Heart left ventricle (tissue), 16 donors: Measurements from ENCODE around the gene DIP2C. TPM values are rescaled to one million over a fixed set of nuclear protein-coding genes. Genes with fewer than 3 reads are reported as not detected.

ENCODE experiments used
- ATAC-seq, 4 donors: fragments of 200-7000 bp; cut with Tn5 transposase; one replicate each; pipeline ENCODE4 v1.9.1; 2020 to 2022; ENCODE audit warnings: moderate library complexity in 4 of 4, mild to moderate bottlenecking in 3 of 4, moderate number of reproducible peaks in 1 of 4
- DNase-seq, 5 donors: peaks; one replicate each; pipeline ENCODE4 v3.0.0-alpha.2; 2020
- H3K27ac ChIP-seq, 12 donors: fragments of 200-600 bp; sonication (generic) in 4 of 12; one replicate each; pipeline versions ENCODE4 v1.5.0 to v1.8.0; 2016 to 2022; ENCODE audit warnings: mild to moderate bottlenecking in 2 of 12
- H3K27me3 ChIP-seq, 9 donors: fragments of 200-600 bp; sonication (generic) in 2 of 9; one replicate each; pipeline versions ENCODE4 v1.5.1 to v1.8.0; 2016 to 2022; ENCODE audit warnings: mild to moderate bottlenecking in 3 of 9
- H3K36me3 ChIP-seq, 9 donors: fragments of 200-600 bp; sonication (generic) in 2 of 9; one replicate each; pipeline versions ENCODE4 v1.5.0 to v1.8.0; 2018 to 2022; ENCODE audit warnings: mild to moderate bottlenecking in 2 of 9
- H3K4me1 ChIP-seq, 12 donors: fragments of 200-600 bp; sonication (generic) in 4 of 12; one replicate each; pipeline versions ENCODE4 v1.5.0 to v1.8.0; 2016 to 2022; ENCODE audit warnings: mild to moderate bottlenecking in 3 of 12
- H3K4me3 ChIP-seq, 12 donors: fragments of 200-600 bp; sonication (generic) in 4 of 12; one replicate each; pipeline versions ENCODE4 v1.5.0 to v1.8.0; 2017 to 2022; ENCODE audit warnings: mild to moderate bottlenecking in 9 of 12, moderate library complexity in 4 of 12
- H3K9me3 ChIP-seq, 12 donors: fragments of 200-600 bp; sonication (generic) in 4 of 12; one replicate each; pipeline versions ENCODE4 v1.5.0 to v1.8.0; 2016 to 2022; ENCODE audit warnings: mild to moderate bottlenecking in 1 of 12
- CTCF ChIP-seq, 12 donors: fragments of 200-600 bp; sonication (generic) in 4 of 12; IDR thresholded peaks; one replicate each; pipeline versions ENCODE4 v1.5.0 to v1.8.0; 2018 to 2022; ENCODE audit warnings: antibody characterized with exemption in 12 of 12, mild to moderate bottlenecking in 5 of 12
- POLR2A ChIP-seq, 2 donors: fragments of 450-650 bp; IDR thresholded peaks; one replicate each; pipeline ENCODE4 v1.6.1; 2017; ENCODE audit warnings: antibody characterized with exemption in 2 of 2, mild to moderate bottlenecking in 2 of 2, moderate library complexity in 2 of 2
- WGBS, 4 donors: extraction: QIAGEN DNeasy Blood & Tissue Kit in 2 of 4; methylation state at CpG; one replicate each; pipeline versions ENCODE4 v1.1.5 to v1.1.7; 2013 to 2018; 5-methylcytosine and 5-hydroxymethylcytosine counted together
- intact Hi-C, 10 donors: fragments of 100-400 bp; cut with DNase I; formaldehyde crosslinking; loops; one replicate each; pipeline versions ENCODE4 v1.11.1 to v1.14.2; 2022
- polyA plus RNA-seq, 2 donors: library from polyadenylated mRNA; stranded (reverse); fragments of 200-250 nt; gene quantifications; one replicate each; pipeline ENCODE4 v1.2.3, GENCODE V29; 2013
- total RNA-seq, 9 donors: library from RNA; depleted of rRNA in 2 of 9; stranded (reverse); fragments of >200 nt in 2 of 9; fragmentation: NEBNext Ultra II Directional in 3 of 9; extraction: Animal tissue kit (Norgen Biotek cat#: 25700) in 3 of 9; gene quantifications; one replicate each; pipeline versions ENCODE4 v1.1.0 to v1.2.4, GENCODE V29; 2016 to 2023
- donor health status: ischemic (EF 13 %, LVEDD 7.1; RV severe dilation, severe dysfunction).
- donor health status: healthy with polysubstance abuse.
- donor health status: DM: no; HTN: yes; CAD: no.
- donor health status: DM: no; HTN: no; CAD: no.
- donor health status: ischemic (EF 25% LVEDD 6.9; RV normal size, moderate dysfunction).
- donor health status: ischemic (EF 25% LVEDD 5.7; RV mildly dilated, moderate dysfunction).
- donor health status: healthy.
- donor health status: DM: yes; HTN: yes; CAD: no.
- donor health status: ischemic (EF 35%, LVEDD 5.7; RV mildly dilated, moderate dysfunction).
- donor health status: nonischemic (EF 11% LVEDD 7.7; RV severe dilation, severe dysfunction).
- donor health status: DM: yes; HTN: yes; CAD: no.
- donor health status: PGD.
- donor health status: ischemic (EF 29% LVEDD 5.4; RV normal size, mild dysfunction).
- donor health status: nonischemic (EF 23%, LVEDD 6.1; RV moderate dilation, normal function).

The DIP2C gene
- total and polyA plus RNA-seq, 11 donors = 7.4 to 43.1 (median 28.5) TPM

GRCh38 chr10:672992-673391 is 16.5 kb downstream of the DIP2C start:
- 59 to 77% (median 72%) methylated on average over 5 of the region's 5 CpGs for WGBS, 4 donors
- Histone ChIP-seq H3K36me3 (no peaks in the 10 kb centered on the region), H3K9me3 (peaks cover 0 to 15% (median 0%) of the 10 kb centered on the region in 12 donors), H3K27me3 (no peaks in the 10 kb centered on the region), H3K27ac (peak overlapping the region in 2 of 12 donors; percentile 48 to 62), H3K4me1 (peaks cover 0 to 42% (median 14%) of the 10 kb centered on the region in 12 donors), H3K4me3 (no peak overlapping the region)
- peak in 2 of 4 donors; percentile 25 to 30 for ATAC-seq
- TF ChIP-seq POLR2A (IDR thresholded peaks at IDR 0.05) (no peak), CTCF (IDR thresholded peaks at IDR 0.05) (no peak)
- DNase-seq = no peak
- intact Hi-C loops = no loop called here

GRCh38 chr10:672203-672602 is 17.3 kb downstream of the DIP2C start:
- no peaks in the 10 kb centered on the region for H3K36me3 ChIP-seq
- H3K4me3 ChIP-seq = no peak overlapping the region
- WGBS, 4 donors = 96 to 97% (median 97%) methylated on average over 24 of the region's 24 CpGs
- ATAC-seq = peak in 1 of 4 donors; percentile 12
- TF ChIP-seq POLR2A (IDR thresholded peaks at IDR 0.05) (no peak), CTCF (IDR thresholded peaks at IDR 0.05) (no peak)
- H3K27ac ChIP-seq = peak overlapping the region in 1 of 12 donors; percentile 48
- no peaks in the 10 kb centered on the region for H3K27me3 ChIP-seq
- H3K9me3 ChIP-seq = peaks cover 0 to 15% (median 0%) of the 10 kb centered on the region in 12 donors
- no peak for DNase-seq
- intact Hi-C loops = no loop called here
- peaks cover 0 to 36% (median 10%) of the 10 kb centered on the region in 12 donors for H3K4me1 ChIP-seq

GRCh38 chr10:670990-671389 is 18.5 kb downstream of the DIP2C start:
- WGBS, 4 donors = 87 to 89% (median 88%) methylated on average over 26 of the region's 26 CpGs
- TF ChIP-seq POLR2A (IDR thresholded peaks at IDR 0.05) (no peak), CTCF (IDR thresholded peaks at IDR 0.05) (no peak)

GRCh38 chr10:670038-670437 is 19.4 kb downstream of the DIP2C start:
- H3K4me3 ChIP-seq = no peak overlapping the region
- ATAC-seq = no peak
- peaks cover 0 to 36% (median 8%) of the 10 kb centered on the region in 12 donors for H3K4me1 ChIP-seq
- H3K9me3 ChIP-seq = peaks cover 0 to 5% (median 0%) of the 10 kb centered on the region in 12 donors
- intact Hi-C loops = no loop called here
- TF ChIP-seq CTCF (IDR thresholded peaks at IDR 0.05) (no peak), POLR2A (IDR thresholded peaks at IDR 0.05) (no peak)
- H3K36me3 ChIP-seq = no peaks in the 10 kb centered on the region
- H3K27me3 ChIP-seq = no peaks in the 10 kb centered on the region
- H3K27ac ChIP-seq = no peak overlapping the region
- 87 to 89% (median 88%) methylated on average over 19 of the region's 19 CpGs for WGBS, 4 donors
- DNase-seq = no peak

More at GRCh38 chr10:670990-671389, 18.5 kb downstream of the DIP2C start:
- no peaks in the 10 kb centered on the region for H3K27me3 ChIP-seq
- peaks cover 0 to 33% (median 9%) of the 10 kb centered on the region in 12 donors for H3K4me1 ChIP-seq
- H3K9me3 ChIP-seq = peaks cover 0 to 11% (median 0%) of the 10 kb centered on the region in 12 donors
- intact Hi-C loops = no loop called here
- H3K27ac ChIP-seq = peak overlapping the region in 1 of 12 donors; percentile 56
- no peak for ATAC-seq
- H3K36me3 ChIP-seq = no peaks in the 10 kb centered on the region
- no peak for DNase-seq
- no peak overlapping the region for H3K4me3 ChIP-seq
